Pancreas (tissue), 10 donors: ENCODE data around the gene CKS1B. TPM values are rescaled to one million over a fixed set of nuclear protein-coding genes. Genes with fewer than 3 reads are reported as not detected.
A peak's percentile ranks its signal among the peaks of the same experiment; 100 is the strongest.

Source experiments
- ATAC-seq, 4 donors: fragments of 200-7000 bp; cut with Tn5 transposase; one replicate each; pipeline versions ENCODE4 v1.8.0 to v1.9.1; 2020; ENCODE audit warnings: mild to moderate bottlenecking in 4 of 4, moderate library complexity in 4 of 4
- DNase-seq, 6 donors: peaks; one replicate each; pipeline ENCODE4 v3.0.0-alpha.2; 2020
- FAIRE-seq: peaks from 2 replicates; lab custom pipeline; 2012; peaks lifted over from hg19 to GRCh38; lab: Jason Lieb, UNC
- H3K27ac ChIP-seq, 4 donors: fragments of 200-600 bp; sonication (generic); 1 replicate in 3 of 4; 2 replicates in 1 of 4; pipeline versions ENCODE4 v1.5.0 to v1.8.0; 2020
- H3K27me3 ChIP-seq, 4 donors: fragments of 200-600 bp; one replicate each; pipeline ENCODE4 v1.8.0; 2021
- H3K36me3 ChIP-seq, 3 donors: fragments of 200-600 bp; sonication (generic) in 1 of 3; one replicate each; pipeline versions ENCODE4 v1.5.0 to v1.8.0; 2020 to 2021
- H3K4me1 ChIP-seq, 3 donors: fragments of 200-600 bp; one replicate each; pipeline ENCODE4 v1.8.0; 2021
- H3K4me3 ChIP-seq, 4 donors: fragments of 200-600 bp; sonication (generic) in 2 of 4; one replicate each; pipeline versions ENCODE4 v1.5.0 to v1.8.0; 2020 to 2021
- H3K9me3 ChIP-seq, 4 donors: fragments of 200-600 bp; one replicate each; pipeline ENCODE4 v1.8.0; 2021
- CTCF ChIP-seq, 4 donors: fragments of 200-600 bp; sonication (generic) in 3 of 4; IDR thresholded peaks; one replicate each; pipeline versions ENCODE4 v1.5.0 to v1.8.0; 2021; ENCODE audit warnings: antibody characterized with exemption in 4 of 4
- WGBS, 2 donors: extraction: QIAGEN DNeasy Blood & Tissue Kit; methylation state at CpG; one replicate each; pipeline ENCODE4 v1.1.7; 2013; 5-methylcytosine and 5-hydroxymethylcytosine counted together
- intact Hi-C, 3 donors: fragments of 100-400 bp; cut with DNase I; formaldehyde crosslinking; loops; one replicate each; pipeline versions ENCODE4 v1.11.1 to v1.14.2; 2022
- polyA plus RNA-seq, 2 donors: library from polyadenylated mRNA; stranded (reverse); fragments of 200-250 nt; gene quantifications; one replicate each; pipeline ENCODE4 v1.2.3, GENCODE V29; 2013
- total RNA-seq, 6 donors: library from RNA; stranded (reverse); fragmentation: NEBNext Ultra II Directional in 4 of 6; extraction: Animal tissue kit (Norgen Biotek cat#: 25700) in 4 of 6; gene quantifications; one replicate each; pipeline versions ENCODE4 v1.2.1 to v1.2.4, GENCODE V29; 2021 to 2023
- donor health status: healthy with polysubstance abuse.
- donor health status: DM: no; HTN: no; CAD: no; lungs with moderate emphysema.
- donor health status: DM: no; HTN: no; CAD: no.
- donor health status: control.
- donor health status: control.
- donor health status: Bipolar disorder and iron deficiency.
- donor health status: DM: yes; HTN: yes; CAD: no.
- donor health status: DM: no; HTN: no; CAD: no.
- donor health status: DM: no; HTN: no; CAD: no.
- donor health status: DM: yes; HTN: yes; CAD: no.

Gene CKS1B
- total and polyA plus RNA-seq, 8 donors: 6.7 to 19.5 (median 10.2) TPM

DNA sequence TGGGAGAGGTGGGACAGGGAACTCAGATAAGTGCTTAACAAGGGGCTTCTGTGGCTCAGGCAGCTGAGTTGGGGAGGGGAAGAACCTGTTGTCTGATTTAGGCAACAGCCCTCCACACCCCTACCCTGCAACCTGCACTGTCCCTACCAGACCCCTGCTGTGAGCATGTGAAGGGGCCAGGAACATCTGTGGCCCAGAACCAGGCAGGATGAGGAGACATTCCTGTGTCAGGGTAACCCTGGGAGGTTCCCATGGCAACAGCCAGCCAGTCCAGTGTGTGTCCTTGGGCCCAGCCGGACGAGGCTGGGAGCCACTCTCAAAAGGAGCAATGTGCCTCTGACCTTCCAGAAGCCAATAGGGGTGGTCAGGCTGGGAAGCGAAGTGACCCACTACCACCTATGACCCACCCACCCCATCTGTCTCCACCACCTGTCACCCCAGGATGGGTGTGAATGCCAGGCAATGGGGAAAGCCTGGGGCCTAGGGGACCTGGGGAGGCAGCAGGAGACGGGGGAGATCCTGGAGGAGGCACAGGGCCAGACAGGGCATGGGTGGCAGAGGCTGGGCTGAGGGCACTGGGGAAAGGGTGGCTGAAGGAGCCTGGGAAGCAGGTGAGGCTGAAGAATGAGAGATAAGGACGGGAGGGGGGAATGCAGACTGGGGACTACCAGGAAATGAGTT, 33.0 kb upstream of the CKS1B start:
- H3K9me3 ChIP-seq: no peaks in the 10 kb centered on the region
- intact Hi-C loops: no loop called here
- no peak overlapping the region for H3K4me3 ChIP-seq
- H3K4me1 ChIP-seq: peaks cover 0 to 18% (median 7%) of the 10 kb centered on the region in 3 donors
- H3K36me3 ChIP-seq: no peaks in the 10 kb centered on the region
- DNase-seq (peak; percentile 65 to 88 (median 71)), ATAC-seq (peak in 2 of 4 donors; percentile 28 to 33), FAIRE-seq (no peak)
- 28 to 29% methylated on average over 5 of the region's 5 CpGs for WGBS, 2 donors
- H3K27ac ChIP-seq: peak overlapping the region; percentile 51 to 81 (median 66)
- no peaks in the 10 kb centered on the region for H3K27me3 ChIP-seq
- TF ChIP-seq CTCF (IDR thresholded peaks at IDR 0.05): no peak

DNA sequence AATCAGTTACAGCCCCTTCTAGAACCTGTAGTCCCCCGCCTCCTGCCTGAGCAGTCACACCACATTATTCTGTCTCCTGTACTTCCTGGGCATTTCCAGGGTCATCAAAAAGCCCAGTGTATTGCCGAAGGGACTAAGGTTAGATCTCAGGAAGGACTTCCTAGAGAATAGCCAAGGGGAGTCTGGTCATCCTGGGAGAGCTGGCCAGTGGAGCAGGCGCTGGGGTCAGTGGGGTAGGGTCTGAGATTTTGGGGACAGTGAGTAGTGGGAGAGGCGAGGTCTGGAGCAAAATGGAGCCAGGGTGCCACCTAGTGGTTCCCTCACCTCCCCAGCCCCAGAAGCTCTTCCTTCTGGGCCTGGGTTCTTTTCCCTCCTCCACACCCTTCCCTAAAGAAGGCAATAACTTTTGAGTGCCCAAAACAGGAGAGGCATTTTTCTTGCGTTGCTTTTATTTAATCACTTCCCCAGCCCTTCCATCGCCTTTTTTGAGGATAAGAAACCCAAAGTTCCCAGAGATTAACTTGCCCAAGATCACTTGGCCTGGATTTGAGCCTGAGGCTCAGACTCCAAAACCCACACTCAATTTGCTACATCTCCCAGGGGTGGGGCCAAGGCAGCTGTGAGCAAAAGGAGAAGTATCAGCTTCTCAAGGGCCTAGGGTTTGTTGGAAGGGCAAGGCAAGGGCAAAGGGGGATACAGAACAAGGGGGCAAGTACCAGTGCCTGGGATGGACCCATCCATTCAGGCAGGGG, 30.7 kb upstream of the CKS1B start:
- Histone ChIP-seq H3K27me3 (no peaks in the 10 kb centered on the region), H3K27ac (no peak overlapping the region), H3K4me1 (peaks cover 0 to 12% (median 0%) of the 10 kb centered on the region in 3 donors), H3K4me3 (no peak overlapping the region), H3K36me3 (no peaks in the 10 kb centered on the region), H3K9me3 (no peaks in the 10 kb centered on the region)
- TF ChIP-seq CTCF (IDR thresholded peaks at IDR 0.05): peak in 3 of 4 donors; percentile 11 to 41 (median 38)
- peak in 3 of 4 donors; percentile 22 to 50 (median 46) for ATAC-seq
- 45 to 62% methylated on average over 5 to 6 of the region's 6 CpGs for WGBS, 2 donors
- DNase-seq: no peak
- no peak for FAIRE-seq
- intact Hi-C loops: no loop called here

DNA sequence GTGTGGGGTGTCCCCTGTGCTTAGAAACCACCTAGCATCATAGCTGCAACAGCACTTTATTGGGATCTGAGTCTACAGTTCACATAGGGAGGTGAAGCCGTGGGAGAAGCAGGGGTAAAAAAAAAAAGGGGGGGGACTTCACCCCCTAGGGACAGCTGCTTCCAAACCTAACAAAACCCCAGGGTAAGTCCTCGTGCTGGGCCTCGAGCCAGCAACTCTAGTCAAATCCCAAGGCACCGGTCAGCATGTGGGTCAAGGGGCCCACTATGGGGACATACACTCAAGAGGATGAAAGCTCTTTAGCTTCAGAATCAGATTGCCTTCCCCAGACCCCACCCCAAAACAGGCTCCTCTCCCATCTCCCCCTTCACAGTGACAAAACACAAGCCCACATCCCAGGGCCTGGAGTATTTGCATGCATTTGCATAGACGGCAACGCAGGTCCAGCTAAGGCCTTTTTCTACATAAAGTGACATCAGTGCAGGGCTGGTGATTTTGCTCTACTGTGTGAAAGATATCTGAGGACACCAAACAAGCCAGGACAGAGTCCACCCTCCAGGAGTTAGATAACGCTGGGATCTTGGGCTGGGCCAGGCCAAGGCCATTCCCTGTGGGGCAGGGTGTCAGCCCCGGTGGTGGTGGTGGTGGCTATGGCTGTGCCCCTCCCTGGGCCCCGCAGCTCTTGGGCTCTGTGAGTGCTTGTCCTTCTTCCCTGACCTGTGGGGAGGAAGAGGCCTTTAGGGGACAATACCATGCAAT, 29.9 kb upstream of the CKS1B start:
- no peaks in the 10 kb centered on the region for H3K36me3 ChIP-seq
- no peaks in the 10 kb centered on the region for H3K27me3 ChIP-seq
- FAIRE-seq: no peak
- 51 to 52% methylated on average over 9 of the region's 9 CpGs for WGBS, 2 donors
- peaks cover 0 to 12% (median 0%) of the 10 kb centered on the region in 3 donors for H3K4me1 ChIP-seq
- TF ChIP-seq CTCF (IDR thresholded peaks at IDR 0.05): no peak
- H3K27ac ChIP-seq: no peak overlapping the region
- no peak for ATAC-seq
- H3K9me3 ChIP-seq: no peaks in the 10 kb centered on the region
- no peak for DNase-seq
- H3K4me3 ChIP-seq: no peak overlapping the region
- intact Hi-C loops: no loop called here

GRCh38 chr1:154945160-154945961, 29.1 kb upstream of the CKS1B start:
- FAIRE-seq: no peak
- 79 to 80% methylated on average over 13 to 15 of the region's 15 CpGs for WGBS, 2 donors
- intact Hi-C loops: no loop called here
- Histone ChIP-seq H3K27ac (no peak overlapping the region), H3K4me3 (no peak overlapping the region), H3K27me3 (no peaks in the 10 kb centered on the region), H3K36me3 (no peaks in the 10 kb centered on the region), H3K4me1 (peaks cover 0 to 12% (median 0%) of the 10 kb centered on the region in 3 donors), H3K9me3 (no peaks in the 10 kb centered on the region)
- no peak for ATAC-seq
- peak in 1 of 6 donors; percentile 51 for DNase-seq
- no peak for TF ChIP-seq CTCF (IDR thresholded peaks at IDR 0.05)
